ENCODE measurements around the gene XBP1.

DNA sequence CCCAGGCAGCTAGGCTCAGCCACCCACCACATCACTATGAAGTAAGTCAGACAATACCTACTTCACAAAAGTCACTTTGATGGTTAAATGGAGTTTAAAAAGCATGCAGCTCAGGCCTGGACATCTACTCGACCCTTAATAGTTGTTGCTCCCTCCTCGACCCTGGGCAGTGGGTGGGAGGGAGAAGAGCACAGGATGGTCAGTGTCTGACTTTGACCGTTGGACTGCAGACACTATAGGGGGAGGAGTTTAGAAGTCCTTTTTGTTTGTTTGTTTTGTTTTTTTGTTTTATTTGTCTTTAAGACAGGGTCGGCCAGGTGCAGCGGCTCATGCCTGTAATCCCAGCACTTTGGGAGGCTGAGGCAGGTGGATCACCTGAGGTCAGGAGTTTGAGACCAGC, 38.6 kb upstream of the XBP1 start:
- TF ChIP-seq CTCF (IDR thresholded peaks at IDR 0.05), result no peak
- TF ChIP-seq POLR2A (IDR thresholded peaks at IDR 0.05), result no peak

All from testis (tissue), 2 donors.